H9 (cell line): Measurements from ENCODE around the gene NSD1. TPM values are rescaled to one million over a fixed set of nuclear protein-coding genes. Genes with fewer than 3 reads are reported as not detected.

ENCODE experiments used
- DNase-seq: peaks from one replicate; pipeline ENCODE4 v3.0.0-alpha.2; 2017
- H2AFZ ChIP-seq: one replicate; pipeline ENCODE4 v1.6.1; 2013; ENCODE audit warnings: mild to moderate bottlenecking, low read length, control low read depth, moderate library complexity
- H2AK5ac ChIP-seq: 2 replicates; pipeline ENCODE4 v1.6.1; 2013; ENCODE audit warnings: low read length, control low read depth, mixed read lengths; ENCODE audit not compliant: insufficient read length
- H2BK120ac ChIP-seq: one replicate; pipeline ENCODE4 v1.6.1; 2013; ENCODE audit warnings: low read depth, mild to moderate bottlenecking, low read length, control low read depth, inconsistent platforms; ENCODE audit not compliant: poor library complexity, severe bottlenecking
- H2BK12ac ChIP-seq: 2 replicates; pipeline ENCODE4 v1.6.1; 2013; ENCODE audit warnings: low read length, control low read depth, mixed read lengths, low read depth; ENCODE audit not compliant: insufficient read length
- H2BK15ac ChIP-seq: 2 replicates; pipeline ENCODE4 v1.6.1; 2013; ENCODE audit warnings: low read depth, low read length, control low read depth
- H2BK20ac ChIP-seq: one replicate; pipeline ENCODE4 v1.6.1; 2013; ENCODE audit warnings: low read depth, mild to moderate bottlenecking, low read length, control low read depth, inconsistent platforms; ENCODE audit not compliant: poor library complexity, severe bottlenecking
- H2BK5ac ChIP-seq: 2 replicates; pipeline ENCODE4 v1.6.1; 2013; ENCODE audit warnings: low read length, control low read depth, mixed read lengths; ENCODE audit not compliant: insufficient read length
- H3K14ac ChIP-seq: 2 replicates; pipeline ENCODE4 v1.6.1; 2013; ENCODE audit warnings: low read length, control low read depth; ENCODE audit not compliant: insufficient read depth
- H3K18ac ChIP-seq: 2 replicates; pipeline ENCODE4 v1.6.1; 2013; ENCODE audit warnings: low read depth, mild to moderate bottlenecking, mixed read lengths, low read length, control low read depth; ENCODE audit not compliant: insufficient read length
- H3K23ac ChIP-seq: 2 replicates; pipeline ENCODE4 v1.6.1; 2013; ENCODE audit warnings: low read length, control low read depth, mixed read lengths, low read depth; ENCODE audit not compliant: insufficient read length
- H3K23me2 ChIP-seq: 2 replicates; pipeline ENCODE4 v1.6.1; 2013; ENCODE audit warnings: low read depth, mild to moderate bottlenecking, mixed read lengths, low read length, control low read depth; ENCODE audit not compliant: insufficient read length, poor library complexity, severe bottlenecking
- H3K27ac ChIP-seq: 2 replicates; pipeline ENCODE4 v1.5.1; 2013; ENCODE audit warnings: low read length, control low read depth, mixed read lengths, low read depth; ENCODE audit not compliant: insufficient read length
- H3K27me3 ChIP-seq: 2 replicates; pipeline ENCODE4 v1.6.1; 2013; ENCODE audit warnings: low read length, control low read depth, inconsistent platforms; ENCODE audit not compliant: insufficient read depth
- H3K4ac ChIP-seq: 2 replicates; pipeline ENCODE4 v1.6.1; 2013; ENCODE audit warnings: low read depth, mild to moderate bottlenecking, control low read depth, inconsistent platforms, low read length, moderate library complexity
- H3K4me1 ChIP-seq: 2 replicates; pipeline ENCODE4 v1.6.1; 2013; ENCODE audit warnings: low read length, control low read depth, inconsistent platforms; ENCODE audit not compliant: insufficient read depth
- H3K4me2 ChIP-seq: 2 replicates; pipeline ENCODE4 v1.6.1; 2013; ENCODE audit warnings: low read length, control low read depth, mixed read lengths; ENCODE audit not compliant: insufficient read length, insufficient read depth
- H3K56ac ChIP-seq: 2 replicates; pipeline ENCODE4 v1.6.1; 2013; ENCODE audit warnings: low read depth, mild to moderate bottlenecking, mixed read lengths, low read length, control low read depth; ENCODE audit not compliant: insufficient read length
- H3K79me1 ChIP-seq: 2 replicates; pipeline ENCODE4 v1.6.1; 2013; ENCODE audit warnings: low read depth, mild to moderate bottlenecking, moderate library complexity, low read length, control low read depth, inconsistent platforms; ENCODE audit not compliant: insufficient read depth, poor library complexity, severe bottlenecking
- H3K79me2 ChIP-seq: 2 replicates; pipeline ENCODE4 v1.6.1; 2013; ENCODE audit warnings: low read length, control low read depth, inconsistent platforms; ENCODE audit not compliant: insufficient read depth
- H3K9ac ChIP-seq: 2 replicates; pipeline ENCODE4 v1.6.1; 2013; ENCODE audit warnings: low read length, control low read depth, mixed read lengths; ENCODE audit not compliant: insufficient read length; ENCODE audit errors: extremely low read depth
- H3K9me3 ChIP-seq: one replicate; pipeline ENCODE4 v1.6.1; 2013; ENCODE audit warnings: low read depth, low read length, inconsistent platforms; ENCODE audit not compliant: control insufficient read depth
- H3T11ph ChIP-seq: one replicate; pipeline ENCODE4 v1.6.1; 2013; ENCODE audit warnings: mild to moderate bottlenecking, low read length, control low read depth, inconsistent platforms
- H4K20me1 ChIP-seq: one replicate; pipeline ENCODE4 v1.6.1; 2013; ENCODE audit not compliant: control insufficient read depth, insufficient read length, insufficient read depth
- H4K5ac ChIP-seq: 2 replicates; pipeline ENCODE4 v1.6.1; 2013; ENCODE audit warnings: low read depth, mild to moderate bottlenecking, mixed read lengths, low read length, control low read depth; ENCODE audit not compliant: insufficient read length
- H4K8ac ChIP-seq: replicated peaks from 2 replicates; pipeline ENCODE4 v1.6.1; 2013; ENCODE audit warnings: low read length, control low read depth, mixed read lengths, low read depth; ENCODE audit not compliant: insufficient read length
- H4K91ac ChIP-seq: 2 replicates; pipeline ENCODE4 v1.6.1; 2013; ENCODE audit warnings: low read depth, mild to moderate bottlenecking, moderate library complexity, mixed read lengths, low read length, control low read depth; ENCODE audit not compliant: insufficient read length
- H3K27ac Mint-ChIP-seq, 3 experiments: 2 replicates in 2 of 3; 3 replicates in 1 of 3; pipeline ENCODE4 v1.8.0; 2020 to 2021; ENCODE audit warnings: mixed read lengths in 3 of 3, mild to moderate bottlenecking in 1 of 3, moderate library complexity in 1 of 3
- H3K27me3 Mint-ChIP-seq: 2 replicates; pipeline ENCODE4 v1.8.0; 2021; ENCODE audit warnings: low read depth, mild to moderate bottlenecking, moderate library complexity, mixed read lengths
- H3K36me3 Mint-ChIP-seq, 3 experiments: 2 replicates in 2 of 3; 3 replicates in 1 of 3; pipeline ENCODE4 v1.8.0; 2020 to 2021; ENCODE audit warnings: low read depth in 3 of 3, mixed read lengths in 3 of 3; ENCODE audit not compliant: insufficient read depth in 1 of 3
- H3K4me1 Mint-ChIP-seq, 2 experiments: 2 replicates each; pipeline ENCODE4 v1.8.0; 2020; ENCODE audit warnings: mixed read lengths in 2 of 2
- H3K4me3 Mint-ChIP-seq, 2 experiments: 2 replicates in 1 of 2; 3 replicates in 1 of 2; pipeline ENCODE4 v1.8.0; 2020 to 2021; ENCODE audit warnings: mild to moderate bottlenecking in 2 of 2, mixed read lengths in 2 of 2, moderate library complexity in 1 of 2
- H3K9me3 Mint-ChIP-seq, 2 experiments: 2 replicates in 1 of 2; 3 replicates in 1 of 2; pipeline ENCODE4 v1.8.0; 2020; ENCODE audit warnings: mild to moderate bottlenecking in 2 of 2, mixed read lengths in 2 of 2, moderate library complexity in 1 of 2
- CTCF ChIP-seq: fragments of 200-600 bp; sonication (generic); conservative IDR thresholded peaks from 3 replicates; pipeline ENCODE4 v1.8.0; 2021; ENCODE audit warnings: antibody characterized with exemption, mild to moderate bottlenecking
- WGBS: extraction: QIAGEN DNeasy Blood & Tissue Kit; methylation state at CpG from one replicate; pipeline ENCODE4 v1.1.7; 2013; ENCODE audit warnings: missing lambda C conversion rate, low lambda C conversion rate, mixed read lengths; ENCODE audit not compliant: insufficient read length; ENCODE audit errors: extremely low coverage; 5-methylcytosine and 5-hydroxymethylcytosine counted together
- total RNA-seq: library from RNA; stranded (reverse); gene quantifications from 2 replicates; pipeline ENCODE4 v1.2.1, GENCODE V29; 2021

Gene NSD1
- total RNA-seq, 1 experiment from 2014 or later = 213 TPM

- Histone ChIP-seq H3K27me3 (no peaks in the 10 kb centered on the region), H3K4ac (no peak within 1 kb of the TSS), H2BK15ac (no peak within 1 kb of the TSS), H3K79me1 (no peaks in the 10 kb centered on the region), H3K9ac (peak within 1 kb of the TSS; percentile 93), H3K18ac (peak within 1 kb of the TSS; percentile 52), H2BK120ac (no peak within 1 kb of the TSS), H3K4me2 (peak within 1 kb of the TSS; percentile 74), H3K79me2 (peaks cover 9% of the 10 kb centered on the region; the same call in 1 of the 2 replicates), H3K23me2 (peaks cover 13% of the 10 kb centered on the region), H3T11ph (no peak within 1 kb of the TSS), H2AK5ac (no peak within 1 kb of the TSS), H3K14ac (peak within 1 kb of the TSS; percentile 37; the same call in 1 of the 2 replicates), H2BK12ac (no peak within 1 kb of the TSS), H4K91ac (no peak within 1 kb of the TSS), H2AFZ (no peak within 1 kb of the TSS), H4K8ac (no peak within 1 kb of the TSS), H2BK5ac (no peak within 1 kb of the TSS), H4K5ac (no peak within 1 kb of the TSS), H3K56ac (no peak within 1 kb of the TSS), H3K23ac (no peak within 1 kb of the TSS), H3K9me3 (no peaks in the 10 kb centered on the region), H3K27ac (no peak within 1 kb of the TSS), H4K20me1 (peaks cover 5% of the 10 kb centered on the region), H3K4me1 (no peaks in the 10 kb centered on the region), H2BK20ac (no peak within 1 kb of the TSS)
- peak; percentile 87 for DNase-seq
- no CpG with 5 or more reads among the region's 100 CpGs for WGBS
- H3K36me3 Mint-ChIP-seq = peaks cover 24 to 48% (median 27%) of the 10 kb centered on the region in 3 experiments
- peak within 1 kb of the TSS; percentile 93 to 96 for H3K4me3 Mint-ChIP-seq
- peak; percentile 40; the same call in 2 of the 3 replicates for TF ChIP-seq CTCF
- peak within 1 kb of the TSS; percentile 90 to 98 (median 94) for H3K27ac Mint-ChIP-seq
- H3K27me3 Mint-ChIP-seq = peaks cover 1% of the 10 kb centered on the region; the same call in 1 of the 2 replicates
- H3K9me3 Mint-ChIP-seq = no peaks in the 10 kb centered on the region
- H3K4me1 Mint-ChIP-seq = peaks cover 31 to 44% of the 10 kb centered on the region in 2 experiments
These were observed 169.8 kb downstream of the NSD1 start, which contains the start of the genes PRELID1 and RAB24 for GRCh38 chr5:177303121-177303924. TSS of gene PRELID1 (plus strand) at chr5:177303799. CDS start at chr5:177303986, 187 bp downstream. TSS of gene RAB24 (minus strand) at chr5:177303719. CDS start at chr5:177303288, 431 bp downstream.
